Stimulated activated CD8-positive, alpha-beta memory T cell treated with anti-CD3 and anti-CD28 coated beads, Interleukin-12 subunit alpha, Interleukin-12 subunit beta, amount 100 ng/mL, for 1 hour (primary cell): Measurements from ENCODE around the gene GNG14.
"Not testable (repeated sequence)": the region's sequence is repeated elsewhere in the genome, so short reads cannot be mapped to it uniquely, and the experiment has no call there.

Source experiments
- DNase-seq: peaks from one replicate; pipeline ENCODE4 v3.0.0-alpha.2; 2020; ENCODE audit warnings: low read depth

Gene GNG14

GRCh38 chr19:12667731-12668302 lies 20.0 kb upstream of the GNG14 start:
- no peak for DNase-seq

- no peak for DNase-seq
Measured at GRCh38 chr19:12668346-12668745, 19.5 kb upstream of the GNG14 start.

DNA sequence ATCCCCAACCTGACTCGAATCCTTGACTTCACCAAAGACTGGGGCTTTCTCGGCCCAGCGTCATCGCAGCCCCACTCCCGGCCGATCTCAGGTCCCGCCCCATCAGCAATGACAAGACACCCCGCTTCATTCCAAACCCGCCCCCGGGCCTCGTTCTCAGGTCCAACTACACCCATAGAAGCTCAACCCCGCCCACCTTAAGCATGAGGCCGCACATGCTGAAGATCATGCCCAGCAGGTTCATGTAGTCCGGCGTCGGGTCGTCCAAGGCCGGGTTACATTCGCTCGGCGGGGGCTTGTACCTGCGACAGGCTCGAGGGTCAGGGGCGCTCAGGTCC lies 18.9 kb upstream of the GNG14 start:
- DNase-seq = peak; percentile 40

GRCh38 chr19:12669270-12670158 lies 18.3 kb upstream of the GNG14 start:
- peak; percentile 61 for DNase-seq

- no peak for DNase-seq
Measured at GRCh38 chr19:12670159-12670928, 17.5 kb upstream of the GNG14 start.

DNA sequence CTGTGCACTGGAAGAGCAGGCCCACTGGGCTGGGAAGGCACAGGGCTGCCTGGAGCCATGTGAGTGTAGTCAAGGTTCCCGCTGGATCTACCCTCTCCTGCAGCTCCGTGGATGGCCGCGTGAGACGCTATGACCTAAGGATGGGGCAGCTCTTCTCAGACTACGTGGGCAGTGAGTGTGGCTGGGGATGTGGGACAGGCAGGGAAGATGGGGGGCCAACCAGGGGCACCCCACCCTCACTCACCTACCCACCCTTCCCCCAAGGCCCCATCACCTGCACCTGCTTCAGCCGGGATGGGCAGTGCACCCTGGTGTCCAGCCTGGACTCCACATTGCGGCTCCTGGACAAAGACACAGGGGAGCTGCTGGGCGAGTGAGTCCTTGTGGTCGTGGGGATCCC lies 15.1 kb upstream of the GNG14 start:
- no peak for DNase-seq

DNA sequence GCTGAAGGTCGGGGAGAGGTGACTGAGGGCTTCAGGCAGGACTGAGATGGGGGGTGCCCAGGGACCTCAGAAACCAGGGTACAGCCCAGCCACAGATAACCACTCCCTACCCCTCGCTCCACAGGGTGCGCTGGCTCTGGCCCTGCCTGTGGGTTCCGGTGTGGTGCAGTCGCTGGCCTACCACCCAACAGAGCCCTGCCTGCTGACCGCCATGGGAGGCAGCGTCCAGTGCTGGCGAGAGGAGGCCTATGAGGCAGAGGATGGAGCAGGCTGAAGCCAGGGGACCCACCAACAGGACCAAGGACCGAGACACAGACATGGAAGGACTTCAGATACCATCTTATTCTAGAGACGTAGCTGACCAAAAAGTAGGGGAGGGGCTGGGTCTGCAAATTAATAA lies 12.4 kb upstream of the GNG14 start:
- no peak for DNase-seq

- no peak for DNase-seq
Measured at GRCh38 chr19:12675940-12676339, 11.9 kb upstream of the GNG14 start.

DNA sequence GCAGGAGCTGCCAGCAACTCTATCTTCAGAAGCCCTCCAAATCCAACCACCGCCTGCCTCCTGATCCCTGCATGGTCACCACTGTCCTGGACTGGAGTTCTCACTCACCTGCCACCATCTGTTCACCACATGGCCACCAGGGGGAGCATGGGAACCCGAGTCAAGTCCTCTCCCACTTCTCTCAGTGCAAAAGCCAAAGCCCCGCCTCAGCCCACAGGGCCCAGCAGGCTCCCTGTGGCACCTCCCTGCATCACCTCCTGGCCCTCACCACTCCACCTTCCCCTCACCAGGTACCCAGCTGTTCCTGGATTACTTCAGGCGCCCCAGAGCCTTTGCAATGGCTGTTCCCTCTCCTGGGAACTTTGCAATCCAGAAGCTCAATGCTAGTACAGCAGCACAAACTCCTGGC lies 11.4 kb upstream of the GNG14 start:
- DNase-seq = peak; percentile 81

GRCh38 chr19:12676928-12677327 lies 10.9 kb upstream of the GNG14 start:
- no peak for DNase-seq

- not testable (repeated sequence) for DNase-seq
Measured at GRCh38 chr19:12678039-12678438, 9.8 kb upstream of the GNG14 start.

DNA sequence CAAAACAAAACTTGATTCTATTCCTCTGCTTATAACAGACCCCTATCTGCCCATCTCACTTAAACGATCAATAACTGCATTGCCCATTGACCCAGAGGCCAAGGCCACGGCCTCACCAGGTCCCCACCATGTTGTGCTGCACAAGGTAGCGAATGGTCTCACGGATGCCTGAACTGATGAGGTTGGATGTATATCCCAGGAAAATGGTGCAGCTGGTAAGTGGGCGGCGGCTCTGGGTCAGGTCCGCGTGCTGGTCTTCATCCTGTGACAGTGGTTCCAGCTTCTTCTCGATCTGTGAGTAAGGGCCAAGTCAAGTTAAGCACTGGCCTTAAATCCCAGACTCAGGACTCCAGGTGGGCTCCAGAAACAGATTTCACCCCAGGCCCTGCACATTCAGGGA lies 7.8 kb upstream of the GNG14 start:
- no peak for DNase-seq

DNA sequence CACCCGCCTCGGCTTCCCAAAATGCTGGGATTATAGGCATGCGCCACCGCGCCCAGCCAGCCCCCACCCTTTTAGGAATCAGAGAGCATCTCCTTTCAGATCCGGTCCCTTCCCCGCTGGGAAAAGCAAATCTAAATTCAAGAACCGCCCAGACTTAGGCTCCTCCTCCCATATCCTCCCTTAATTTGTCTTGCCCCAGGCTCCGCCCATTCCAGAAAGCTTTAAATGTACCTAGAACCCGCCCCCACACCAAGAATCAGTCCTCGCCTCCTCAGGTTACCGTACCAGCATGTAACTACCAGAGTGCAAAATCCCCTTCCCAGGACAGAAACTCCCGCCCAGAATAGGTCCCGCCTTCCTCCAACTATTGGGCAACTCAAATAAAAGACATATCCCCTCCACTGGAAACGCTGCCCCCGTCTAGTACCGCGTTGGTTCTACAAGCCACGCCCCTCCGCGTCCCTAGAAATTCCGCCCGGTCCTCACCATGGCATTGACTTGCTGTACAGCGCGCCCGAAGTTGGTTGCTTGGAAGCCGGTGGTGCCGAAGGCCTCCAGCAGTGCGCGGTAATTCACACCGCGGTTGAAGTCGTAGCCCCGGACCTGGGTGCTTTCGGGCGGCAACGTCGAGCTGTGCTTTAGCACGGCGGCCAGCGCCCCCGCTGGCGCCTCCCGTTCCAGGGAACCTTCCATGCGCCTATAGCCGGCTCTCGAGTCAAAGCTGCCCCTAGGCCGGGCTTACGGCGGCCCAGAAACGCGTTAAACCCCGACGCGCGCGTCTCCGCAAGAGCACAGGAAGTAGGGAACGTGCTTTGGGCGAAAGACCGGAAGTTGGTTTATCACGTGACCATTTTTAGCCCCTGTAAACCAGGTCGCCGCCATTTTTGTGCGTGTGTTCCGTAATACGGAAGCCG lies 6.5 kb upstream of the GNG14 start, which contains the start of gene DHPS:
DHPS (minus strand) TSS at position 807 of the 914 bp plus-strand sequence; CDS start at position 693, 114 bp downstream.
- peak; percentile 90 for DNase-seq

GRCh38 chr19:12685831-12686230 lies 2.0 kb upstream of the GNG14 start:
- no peak for DNase-seq

GRCh38 chr19:12689012-12689411 lies 1.2 kb downstream of the GNG14 start:
- DNase-seq = no peak

- no peak for DNase-seq
Measured at GRCh38 chr19:12689581-12690216, 1.9 kb downstream of the GNG14 start.

GRCh38 chr19:12692960-12693359 lies 5.2 kb downstream of the GNG14 start:
- DNase-seq = no peak

- no peak for DNase-seq
Measured at GRCh38 chr19:12694641-12695040, 6.8 kb downstream of the GNG14 start.

- no peak for DNase-seq
Measured at GRCh38 chr19:12695096-12695495, 7.3 kb downstream of the GNG14 start.

- no peak for DNase-seq
Measured at GRCh38 chr19:12695514-12695913, 7.7 kb downstream of the GNG14 start.

DNA sequence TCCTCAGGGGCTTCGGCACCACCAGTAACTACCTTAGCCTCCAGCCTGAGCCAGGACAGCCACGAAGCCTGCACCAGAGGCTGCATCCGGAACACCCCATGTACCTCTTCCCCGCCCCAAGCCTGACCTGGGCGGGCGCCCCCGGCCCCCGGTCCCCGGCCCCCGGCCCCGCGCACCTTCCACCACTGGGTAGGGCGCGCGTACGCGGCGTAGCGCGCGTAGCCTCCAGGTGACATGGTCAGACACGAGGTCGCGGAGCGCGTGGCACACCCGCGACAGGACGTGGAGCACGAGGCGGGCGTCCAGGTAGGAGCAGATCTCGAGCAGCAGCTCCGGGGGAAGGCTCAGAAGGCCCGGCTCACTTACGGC lies 8.2 kb downstream of the GNG14 start:
- no peak for DNase-seq
